Astrocyte of the spinal cord (primary cell): ENCODE measurements around the gene BOD1.

Experiments used
- DNase-seq: peaks from one replicate; pipeline ENCODE4 v3.0.0; 2011; ENCODE audit warnings: low read depth, low spot score
- H3K4me3 ChIP-seq: 2 replicates; pipeline ENCODE4 v1.5.1; 2011; ENCODE audit warnings: low read depth, mild to moderate bottlenecking, low read length, moderate library complexity
- CTCF ChIP-seq: IDR thresholded peaks from 2 replicates; pipeline ENCODE4 v1.5.1; 2012; ENCODE audit warnings: low read depth, mild to moderate bottlenecking, low read length, inconsistent platforms
- in situ Hi-C: cut with HindIII; loops from 2 replicates; pipeline ENCODE4 v1.10.0; 2017; ENCODE audit warnings: low sequenced_read_pairs

BOD1 gene

DNA sequence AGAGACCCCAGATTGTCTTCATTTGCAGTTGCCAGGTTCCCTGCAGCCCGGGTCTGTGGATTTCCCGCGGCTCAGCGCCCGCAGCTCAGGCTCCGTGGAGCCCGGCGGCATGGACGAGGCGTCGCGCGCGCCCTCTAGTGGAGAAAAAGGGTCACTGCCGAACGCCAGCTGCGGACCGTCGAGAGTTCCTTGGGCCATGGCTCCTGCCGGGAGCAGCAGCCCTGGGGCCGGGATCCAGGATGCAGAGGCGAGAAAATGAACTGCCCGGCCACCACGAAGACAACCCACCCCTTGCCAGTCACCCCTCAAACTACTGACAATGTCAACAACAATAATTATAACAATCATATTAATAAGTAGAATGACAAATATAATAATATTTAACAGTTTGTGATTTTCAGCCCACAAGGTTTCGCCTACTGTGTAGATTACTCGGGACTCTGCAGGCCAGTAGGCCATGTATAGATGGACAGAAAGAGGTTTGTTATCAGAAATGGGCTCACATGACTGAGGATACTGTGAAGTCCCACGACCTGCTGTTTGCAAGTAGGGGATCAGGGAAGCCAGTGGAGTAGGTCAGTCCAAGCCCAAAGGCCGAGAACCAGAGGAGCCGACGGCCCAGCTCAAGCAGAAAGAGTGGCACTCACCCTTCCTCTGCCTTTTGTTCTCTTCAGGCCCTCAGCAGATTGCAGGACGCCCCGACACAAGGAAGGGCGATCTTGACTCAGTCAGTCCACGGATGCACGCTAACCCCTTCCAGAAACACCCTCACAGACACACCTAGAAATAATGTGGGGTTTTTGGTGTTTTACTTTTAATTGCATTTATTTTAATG lies 43.1 kb downstream of the BOD1 start:
- in situ Hi-C loops = no loop called here
- TF ChIP-seq CTCF = peak; percentile 90
- H3K4me3 ChIP-seq = no peak overlapping the region
- DNase-seq = peak; percentile 61

DNA sequence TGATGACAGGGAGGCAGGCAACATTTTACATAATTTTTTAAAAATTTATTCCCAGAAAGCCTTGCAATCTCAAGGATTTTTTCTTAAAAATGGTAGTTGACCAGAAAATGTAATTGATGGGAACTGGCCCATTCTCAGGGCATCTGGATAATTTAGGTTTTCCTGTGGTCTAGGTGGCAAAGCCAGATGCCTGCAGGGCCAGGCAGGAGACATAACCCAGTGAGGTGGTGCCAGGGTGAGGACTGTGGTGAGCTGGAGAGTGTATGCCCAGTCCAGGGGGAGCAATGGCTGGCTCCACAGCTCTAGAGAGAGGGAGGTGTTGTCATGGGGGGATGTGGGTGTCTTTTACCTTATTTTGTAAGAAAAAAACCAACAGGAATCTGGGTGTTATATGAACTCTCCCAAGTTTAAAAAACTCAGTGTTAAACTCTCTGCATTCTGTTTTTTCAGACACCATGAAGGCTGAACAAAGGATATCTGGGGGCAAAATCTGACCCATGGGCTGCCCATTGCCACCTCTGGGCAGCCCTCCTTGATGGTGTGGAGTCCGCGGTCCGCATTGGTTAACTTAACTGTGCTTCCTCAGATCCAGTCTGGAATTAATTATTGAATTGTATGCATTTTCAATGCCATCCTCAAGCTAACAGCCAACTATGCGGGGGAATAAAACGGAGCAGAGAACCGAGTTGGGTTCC lies 43.9 kb downstream of the BOD1 start:
- in situ Hi-C loops = no loop called here
- no peak overlapping the region for H3K4me3 ChIP-seq
- DNase-seq = no peak
- TF ChIP-seq CTCF = no peak

GRCh38 chr5:173570321-173571090 lies 45.9 kb downstream of the BOD1 start:
- no peak for DNase-seq
- in situ Hi-C loops = no loop called here
- no peak for TF ChIP-seq CTCF
- H3K4me3 ChIP-seq = no peak overlapping the region

- TF ChIP-seq CTCF = no peak
- no peak overlapping the region for H3K4me3 ChIP-seq
- no peak for DNase-seq
- in situ Hi-C loops = no loop called here
Observed at GRCh38 chr5:173568703-173569102, 47.7 kb downstream of the BOD1 start.

DNA sequence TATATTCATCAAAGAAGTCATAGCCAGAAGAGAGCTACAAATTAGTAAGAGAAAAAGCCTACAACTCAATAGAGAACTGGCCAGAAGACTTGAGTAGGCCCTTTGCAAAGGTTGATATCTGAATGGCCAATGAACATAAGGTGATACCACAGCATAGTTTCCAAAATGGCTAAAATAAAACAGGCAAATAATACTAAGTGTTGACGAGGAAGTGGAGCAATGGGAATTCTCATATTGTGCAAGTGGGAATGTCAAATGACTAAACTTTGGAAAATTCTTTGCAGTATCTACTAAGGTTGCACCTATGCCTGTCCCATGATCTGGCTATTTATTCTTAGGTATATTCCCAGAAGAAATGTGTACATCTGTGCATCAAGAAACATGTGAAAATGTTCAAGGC lies 48.3 kb downstream of the BOD1 start:
- DNase-seq = no peak
- no peak for TF ChIP-seq CTCF
- no peak overlapping the region for H3K4me3 ChIP-seq
- in situ Hi-C loops = no loop called here

DNA sequence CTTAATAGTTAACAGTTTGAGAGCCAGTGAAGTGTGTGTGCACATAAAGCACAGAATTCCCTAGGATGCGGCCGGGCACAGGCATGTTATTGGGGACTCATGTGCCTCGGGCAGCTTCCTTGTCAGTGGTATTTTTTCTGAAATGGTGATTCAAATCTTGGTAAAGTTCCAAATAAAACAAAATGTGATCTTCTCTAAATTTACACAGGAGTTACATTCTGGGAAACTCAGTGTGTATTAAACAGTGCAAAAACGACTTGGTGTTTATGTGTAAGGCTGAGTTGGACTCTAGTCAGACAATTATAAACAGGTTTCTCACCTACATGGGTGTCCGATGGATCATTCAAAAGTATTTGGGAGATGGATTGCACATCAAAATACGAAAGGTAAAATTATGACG lies 48.9 kb downstream of the BOD1 start:
- peak; percentile 71 for DNase-seq
- TF ChIP-seq CTCF = no peak

More for the DNA sequence above, 48.9 kb downstream of the BOD1 start:
- no peak overlapping the region for H3K4me3 ChIP-seq
- in situ Hi-C loops = no loop called here
